ENCODE results near the gene DNASE1L3.

DNA sequence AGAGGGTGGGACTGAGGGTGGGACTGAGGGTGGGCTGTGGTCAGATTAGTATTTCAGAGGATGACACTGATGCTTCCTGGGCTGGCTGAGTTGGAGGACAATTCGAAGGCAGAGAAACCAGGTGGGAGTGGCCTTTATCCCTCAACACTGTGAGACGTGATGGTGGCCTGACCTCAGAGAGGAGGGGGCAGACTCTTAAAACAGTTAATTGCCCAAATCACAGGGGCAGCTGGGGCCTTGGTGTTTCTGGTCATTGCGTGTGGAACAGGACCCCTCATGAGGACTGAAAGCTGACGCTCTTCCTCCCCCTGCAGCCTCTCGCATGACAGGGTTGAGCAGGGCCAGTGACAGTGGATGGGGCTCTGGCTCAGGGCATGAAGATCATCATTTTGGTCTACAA is 18.7 kb downstream of the DNASE1L3 start:
- no peak for TF ChIP-seq ARHGAP35 (CRISPR knock-in tag; IDR thresholded peaks at IDR 0.05; ENCODE audit: borderline replicate concordance)
- TF ChIP-seq ZFP62 (CRISPR knock-in tag; IDR thresholded peaks at IDR 0.05) = no peak
- no peak for TF ChIP-seq NFYB (CRISPR knock-in tag; IDR thresholded peaks at IDR 0.05)
- TF ChIP-seq RFX5 (IDR thresholded peaks at IDR 0.05; ENCODE audit: low read depth, low read length) = no peak
- no peak for TF ChIP-seq EHMT2 (IDR thresholded peaks at IDR 0.05; ENCODE audit: borderline replicate concordance, low read depth, low read length)
- no peak for TF ChIP-seq NPAS2 (CRISPR knock-in tag; IDR thresholded peaks at IDR 0.05; ENCODE audit: borderline replicate concordance)
